HG02943 (cell line): ENCODE measurements around the gene FDXACB1.

Source experiments
- ATAC-seq: cut with Tn5 transposase; IDR thresholded peaks from one replicate; pipeline ENCODE4 v1.9.1; 2021; ENCODE audit warnings: mild to moderate bottlenecking, low read depth, moderate library complexity; ENCODE audit not compliant: unreplicated experiment

Gene FDXACB1

GRCh38 chr11:111845276-111846028, 33.5 kb downstream of the FDXACB1 start:
- no peak for ATAC-seq

GRCh38 chr11:111843661-111844060, 35.3 kb downstream of the FDXACB1 start:
- no peak for ATAC-seq

GRCh38 chr11:111841370-111842053, 37.5 kb downstream of the FDXACB1 start:
- no peak for ATAC-seq

GRCh38 chr11:111840143-111840542, 38.8 kb downstream of the FDXACB1 start:
- ATAC-seq: no peak

GRCh38 chr11:111838054-111838453, 40.9 kb downstream of the FDXACB1 start:
- ATAC-seq: no peak

GRCh38 chr11:111837366-111837891, 41.5 kb downstream of the FDXACB1 start:
- ATAC-seq: no peak

GRCh38 chr11:111836721-111837120, 42.2 kb downstream of the FDXACB1 start:
- ATAC-seq: peak; percentile 79

GRCh38 chr11:111836162-111836561, 42.8 kb downstream of the FDXACB1 start:
- ATAC-seq: no peak

GRCh38 chr11:111835665-111836064, 43.3 kb downstream of the FDXACB1 start:
- no peak for ATAC-seq

- ATAC-seq: no peak
Observed at GRCh38 chr11:111834432-111835163, 44.4 kb downstream of the FDXACB1 start.

- ATAC-seq: no peak
Observed at GRCh38 chr11:111833524-111833923, 45.4 kb downstream of the FDXACB1 start.

GRCh38 chr11:111829185-111829968, 49.6 kb downstream of the FDXACB1 start:
- no peak for ATAC-seq

- ATAC-seq: no peak
Observed at GRCh38 chr11:111826322-111826950, 52.5 kb downstream of the FDXACB1 start.
